Activated naive CD8-positive, alpha-beta T cell (primary cell): Measurements from ENCODE around the gene FOXS1.

ENCODE experiments used
- H3K27ac Mint-ChIP-seq: one replicate; pipeline ENCODE4 v1.8.0; 2021; ENCODE audit warnings: mixed read lengths
- H3K27me3 Mint-ChIP-seq: one replicate; pipeline ENCODE4 v1.8.0; 2021; ENCODE audit warnings: mixed read lengths
- H3K36me3 Mint-ChIP-seq: one replicate; pipeline ENCODE4 v1.8.0; 2021; ENCODE audit warnings: mixed read lengths
- H3K4me1 Mint-ChIP-seq: one replicate; pipeline ENCODE4 v1.8.0; 2021; ENCODE audit warnings: low read depth, mixed read lengths
- H3K4me3 Mint-ChIP-seq: one replicate; pipeline ENCODE4 v1.8.0; 2021; ENCODE audit warnings: mild to moderate bottlenecking, mixed read lengths
- H3K9me3 Mint-ChIP-seq: one replicate; pipeline ENCODE4 v1.8.0; 2021; ENCODE audit warnings: low read depth, mixed read lengths

FOXS1 gene

DNA sequence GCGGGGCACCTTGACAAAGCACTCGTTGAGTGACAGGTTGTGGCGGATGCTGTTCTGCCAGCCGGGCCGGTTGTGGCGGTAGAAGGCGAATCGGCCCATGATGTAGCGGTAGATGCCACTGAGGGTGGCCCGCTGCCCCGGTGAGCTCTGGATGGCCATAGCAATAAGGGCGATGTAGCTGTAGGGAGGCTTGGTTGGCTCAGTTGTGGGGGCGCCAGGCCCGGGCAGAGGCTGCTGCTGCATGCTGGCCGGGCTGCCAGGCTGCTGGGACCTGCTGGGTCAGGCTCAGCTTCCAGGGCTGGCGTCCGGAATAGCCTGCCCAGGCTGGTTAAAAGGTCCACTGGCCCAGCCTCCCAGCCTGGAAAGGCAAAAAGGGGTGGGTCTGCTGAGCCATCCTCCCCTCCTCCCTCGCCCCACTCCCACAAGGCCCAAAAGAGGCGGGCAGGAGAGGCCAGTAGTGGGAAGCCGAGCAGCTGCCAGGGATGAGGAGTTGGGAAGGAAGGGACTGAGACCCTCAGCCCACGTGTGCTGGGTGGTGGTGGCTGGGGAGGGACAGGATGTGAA is at the start of gene FOXS1:
Gene FOXS1 (minus strand): TSS at position 305 of the 564 bp plus-strand sequence. CDS start 62 bp downstream, at position 243.
- H3K4me1 Mint-ChIP-seq = no peaks in the 10 kb centered on the region
- no peak within 1 kb of the TSS for H3K4me3 Mint-ChIP-seq
- H3K27me3 Mint-ChIP-seq = no peaks in the 10 kb centered on the region
- no peak within 1 kb of the TSS for H3K27ac Mint-ChIP-seq
- no peaks in the 10 kb centered on the region for H3K36me3 Mint-ChIP-seq
- H3K9me3 Mint-ChIP-seq = no peaks in the 10 kb centered on the region

DNA sequence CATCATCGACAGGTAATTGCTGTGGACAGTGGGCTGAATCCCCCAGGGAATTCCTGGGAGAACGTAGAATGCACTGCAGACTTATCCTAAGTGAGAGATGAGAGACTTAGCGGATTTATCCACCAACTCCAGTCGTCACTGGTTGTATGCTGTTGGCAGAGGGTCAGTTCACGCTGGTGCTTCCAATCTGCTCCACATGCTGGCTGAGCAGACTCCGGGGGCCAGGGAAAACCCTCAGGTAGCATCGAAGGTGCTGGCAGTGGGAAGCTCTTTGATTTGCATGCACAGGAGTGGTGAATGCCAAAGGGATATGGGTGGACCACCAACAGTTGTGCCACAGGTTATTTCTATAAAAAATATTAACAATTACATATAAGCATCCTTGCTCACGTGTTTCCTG is 45.2 kb upstream of the FOXS1 start:
- Mint-ChIP-seq H3K27me3 (peaks cover 5% of the 10 kb centered on the region), H3K27ac (no peak overlapping the region), H3K9me3 (no peaks in the 10 kb centered on the region), H3K36me3 (no peaks in the 10 kb centered on the region), H3K4me1 (no peaks in the 10 kb centered on the region), H3K4me3 (no peak overlapping the region)

DNA sequence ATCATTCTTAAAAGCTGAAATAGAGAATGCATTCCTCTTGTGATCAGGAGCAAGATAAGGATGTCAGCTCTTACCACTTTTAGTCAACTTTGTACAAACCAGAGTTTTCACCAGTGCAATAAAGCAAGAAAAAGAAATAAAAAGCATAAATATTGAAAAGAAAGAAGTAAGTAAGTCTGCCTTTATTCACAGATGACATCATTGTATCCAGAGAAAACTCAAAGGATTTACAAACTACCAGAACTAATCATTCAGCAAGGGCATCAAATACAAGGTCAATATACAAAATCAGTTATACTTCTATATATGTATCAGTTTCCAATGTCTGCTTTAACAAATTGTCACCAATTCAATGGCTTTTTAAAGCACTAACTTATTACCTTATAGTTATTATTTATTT is 38.4 kb upstream of the FOXS1 start:
- no peak overlapping the region for H3K27ac Mint-ChIP-seq
- H3K27me3 Mint-ChIP-seq = peaks cover 5% of the 10 kb centered on the region
- H3K4me1 Mint-ChIP-seq = peaks cover 9% of the 10 kb centered on the region
- H3K4me3 Mint-ChIP-seq = no peak overlapping the region
- H3K9me3 Mint-ChIP-seq = no peaks in the 10 kb centered on the region
- H3K36me3 Mint-ChIP-seq = no peaks in the 10 kb centered on the region

DNA sequence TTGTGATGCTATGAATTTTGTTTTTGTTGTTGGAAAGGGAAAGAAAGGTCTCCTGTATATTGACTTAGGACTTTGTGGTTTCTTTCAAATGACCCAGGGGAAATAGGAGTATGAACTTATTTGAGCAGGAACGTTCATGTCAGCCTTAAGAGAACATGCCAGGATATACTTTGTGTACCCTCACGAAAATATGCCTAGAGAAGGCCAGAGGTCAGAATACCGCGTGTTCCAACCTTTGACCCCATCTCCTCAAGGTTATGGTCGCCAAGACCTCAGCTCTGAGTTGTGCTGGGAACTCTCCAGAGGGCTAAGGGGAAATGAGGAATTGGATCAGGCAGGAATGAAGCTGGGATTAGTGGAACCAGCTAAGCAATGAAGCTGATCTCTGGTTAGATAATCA is 36.5 kb upstream of the FOXS1 start:
- Mint-ChIP-seq H3K4me3 (no peak overlapping the region), H3K4me1 (peaks cover 9% of the 10 kb centered on the region), H3K36me3 (no peaks in the 10 kb centered on the region), H3K9me3 (no peaks in the 10 kb centered on the region), H3K27me3 (peaks cover 5% of the 10 kb centered on the region), H3K27ac (no peak overlapping the region)

- no peaks in the 10 kb centered on the region for H3K36me3 Mint-ChIP-seq
- peaks cover 9% of the 10 kb centered on the region for H3K4me1 Mint-ChIP-seq
- H3K27me3 Mint-ChIP-seq = peaks cover 1% of the 10 kb centered on the region
- H3K4me3 Mint-ChIP-seq = peak overlapping the region; percentile 94
- no peaks in the 10 kb centered on the region for H3K9me3 Mint-ChIP-seq
- H3K27ac Mint-ChIP-seq = peak overlapping the region; percentile 79
These were observed 34.0 kb upstream of the FOXS1 start for GRCh38 chr20:31879143-31879987.

DNA sequence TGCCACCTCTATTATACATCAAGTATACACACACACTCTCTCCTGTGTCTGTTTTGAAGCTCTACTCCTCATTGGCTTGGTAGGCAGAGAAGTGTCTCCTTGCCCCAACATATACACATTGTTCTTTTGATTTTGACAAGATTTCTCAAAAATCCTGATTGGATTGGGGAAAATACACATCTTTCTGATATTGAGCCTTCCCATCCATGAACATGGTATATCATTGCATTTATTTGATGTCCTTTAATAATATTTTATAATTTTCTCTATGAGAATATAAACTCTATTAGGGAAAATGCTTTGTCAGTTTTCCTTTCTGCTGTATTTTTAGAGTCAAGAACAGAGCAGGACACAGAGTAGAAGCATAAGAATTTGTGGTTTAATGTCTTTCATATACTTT is 32.3 kb upstream of the FOXS1 start:
- Mint-ChIP-seq H3K27me3 (peaks cover 2% of the 10 kb centered on the region), H3K27ac (no peak overlapping the region), H3K4me3 (no peak overlapping the region), H3K9me3 (no peaks in the 10 kb centered on the region), H3K36me3 (no peaks in the 10 kb centered on the region), H3K4me1 (peaks cover 9% of the 10 kb centered on the region)

- no peaks in the 10 kb centered on the region for H3K9me3 Mint-ChIP-seq
- H3K27ac Mint-ChIP-seq = no peak overlapping the region
- H3K4me3 Mint-ChIP-seq = no peak overlapping the region
- H3K27me3 Mint-ChIP-seq = peaks cover 8% of the 10 kb centered on the region
- peaks cover 9% of the 10 kb centered on the region for H3K4me1 Mint-ChIP-seq
- H3K36me3 Mint-ChIP-seq = no peaks in the 10 kb centered on the region
These were observed 30.3 kb upstream of the FOXS1 start for GRCh38 chr20:31875671-31876070.

- Mint-ChIP-seq H3K27ac (no peak overlapping the region), H3K36me3 (peaks cover 2% of the 10 kb centered on the region), H3K9me3 (no peaks in the 10 kb centered on the region), H3K4me1 (peaks cover 8% of the 10 kb centered on the region), H3K27me3 (peaks cover 13% of the 10 kb centered on the region), H3K4me3 (no peak overlapping the region)
These were observed 27.0 kb upstream of the FOXS1 start for GRCh38 chr20:31872406-31872805.

DNA sequence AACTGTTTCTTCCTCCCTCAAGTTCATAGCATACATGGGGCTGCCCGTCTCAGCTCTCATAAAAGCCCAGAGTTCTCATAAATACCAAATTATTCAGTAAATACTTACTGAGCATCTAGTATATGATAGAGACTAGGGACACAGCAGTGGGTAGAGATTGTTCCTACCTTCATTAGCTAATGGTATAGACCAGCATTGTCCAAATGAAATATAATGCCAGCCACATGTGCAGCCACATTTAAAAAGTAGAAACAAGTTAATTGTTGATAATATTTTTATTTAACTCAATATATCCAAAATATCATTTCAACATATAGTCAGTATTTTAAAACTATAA is 26.2 kb upstream of the FOXS1 start:
- Mint-ChIP-seq H3K4me3 (no peak overlapping the region), H3K36me3 (peaks cover 2% of the 10 kb centered on the region), H3K9me3 (no peaks in the 10 kb centered on the region), H3K27ac (no peak overlapping the region), H3K4me1 (peaks cover 8% of the 10 kb centered on the region), H3K27me3 (peaks cover 14% of the 10 kb centered on the region)

DNA sequence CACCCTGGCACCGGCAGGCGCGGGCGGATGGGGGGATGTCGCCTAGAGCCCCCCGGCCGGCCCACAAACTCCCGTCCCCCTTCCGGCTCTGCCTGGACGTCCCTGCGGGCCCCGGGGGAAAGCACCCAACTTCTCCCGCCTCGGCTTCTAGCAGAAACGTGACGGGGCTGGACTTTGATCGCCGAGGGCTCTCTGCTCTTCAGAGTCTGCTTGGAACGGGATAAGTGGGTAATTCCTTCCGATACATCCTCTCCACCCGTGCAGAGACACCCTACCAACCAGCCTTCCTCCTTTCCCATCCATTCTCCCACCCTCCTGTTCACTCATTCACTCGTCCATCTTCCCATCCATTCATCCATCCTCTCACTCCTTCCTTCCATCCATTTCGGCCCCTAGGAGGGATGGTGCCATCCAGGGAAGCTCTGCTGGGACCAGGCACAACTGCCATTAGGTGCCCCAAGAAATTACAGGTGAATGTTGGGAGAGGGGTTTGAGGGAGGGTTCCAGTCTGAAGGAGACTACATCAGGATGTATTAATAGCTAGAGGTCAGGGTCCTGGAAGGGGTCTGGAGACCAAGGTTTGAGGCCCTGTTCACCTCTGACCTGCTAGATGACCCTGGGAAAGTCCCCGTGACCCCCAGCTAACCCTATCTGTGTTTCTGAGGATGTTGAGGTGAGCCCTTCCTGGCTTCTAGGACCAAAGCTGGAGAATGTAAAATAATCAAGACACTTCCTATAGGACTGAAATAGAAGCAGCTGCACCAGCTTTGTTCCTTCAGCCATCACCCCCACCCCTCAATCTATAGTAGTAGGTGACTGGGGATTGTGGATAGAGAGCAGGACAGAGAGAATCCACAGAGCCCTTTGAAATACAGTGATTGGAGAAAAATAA is 25.6 kb upstream of the FOXS1 start:
- H3K4me1 Mint-ChIP-seq = peaks cover 8% of the 10 kb centered on the region
- H3K36me3 Mint-ChIP-seq = peaks cover 2% of the 10 kb centered on the region
- no peak overlapping the region for H3K27ac Mint-ChIP-seq
- no peaks in the 10 kb centered on the region for H3K9me3 Mint-ChIP-seq
- peak overlapping the region; percentile 90 for H3K4me3 Mint-ChIP-seq
- peaks cover 14% of the 10 kb centered on the region for H3K27me3 Mint-ChIP-seq

GRCh38 chr20:31869942-31870725 is 24.7 kb upstream of the FOXS1 start, which contains the start of the genes DUSP15 and TTLL9:
Gene DUSP15 (minus strand): TSS chr20:31870527. CDS start chr20:31870337, 190 bp downstream.
Gene TTLL9 (plus strand): TSS chr20:31870634. CDS start chr20:31871127, 493 bp downstream.
- peaks cover 2% of the 10 kb centered on the region for H3K36me3 Mint-ChIP-seq
- H3K27me3 Mint-ChIP-seq = peaks cover 14% of the 10 kb centered on the region
- H3K27ac Mint-ChIP-seq = peak within 1 kb of the TSS; percentile 19
- peak within 1 kb of the TSS; percentile 90 for H3K4me3 Mint-ChIP-seq
- peaks cover 8% of the 10 kb centered on the region for H3K4me1 Mint-ChIP-seq
- H3K9me3 Mint-ChIP-seq = no peaks in the 10 kb centered on the region

GRCh38 chr20:31869673-31869941 is 24.2 kb upstream of the FOXS1 start:
- peak overlapping the region; percentile 90 for H3K4me3 Mint-ChIP-seq
- H3K9me3 Mint-ChIP-seq = no peaks in the 10 kb centered on the region
- peaks cover 14% of the 10 kb centered on the region for H3K27me3 Mint-ChIP-seq
- H3K4me1 Mint-ChIP-seq = peaks cover 8% of the 10 kb centered on the region
- H3K27ac Mint-ChIP-seq = peak overlapping the region; percentile 19
- H3K36me3 Mint-ChIP-seq = peaks cover 2% of the 10 kb centered on the region

DNA sequence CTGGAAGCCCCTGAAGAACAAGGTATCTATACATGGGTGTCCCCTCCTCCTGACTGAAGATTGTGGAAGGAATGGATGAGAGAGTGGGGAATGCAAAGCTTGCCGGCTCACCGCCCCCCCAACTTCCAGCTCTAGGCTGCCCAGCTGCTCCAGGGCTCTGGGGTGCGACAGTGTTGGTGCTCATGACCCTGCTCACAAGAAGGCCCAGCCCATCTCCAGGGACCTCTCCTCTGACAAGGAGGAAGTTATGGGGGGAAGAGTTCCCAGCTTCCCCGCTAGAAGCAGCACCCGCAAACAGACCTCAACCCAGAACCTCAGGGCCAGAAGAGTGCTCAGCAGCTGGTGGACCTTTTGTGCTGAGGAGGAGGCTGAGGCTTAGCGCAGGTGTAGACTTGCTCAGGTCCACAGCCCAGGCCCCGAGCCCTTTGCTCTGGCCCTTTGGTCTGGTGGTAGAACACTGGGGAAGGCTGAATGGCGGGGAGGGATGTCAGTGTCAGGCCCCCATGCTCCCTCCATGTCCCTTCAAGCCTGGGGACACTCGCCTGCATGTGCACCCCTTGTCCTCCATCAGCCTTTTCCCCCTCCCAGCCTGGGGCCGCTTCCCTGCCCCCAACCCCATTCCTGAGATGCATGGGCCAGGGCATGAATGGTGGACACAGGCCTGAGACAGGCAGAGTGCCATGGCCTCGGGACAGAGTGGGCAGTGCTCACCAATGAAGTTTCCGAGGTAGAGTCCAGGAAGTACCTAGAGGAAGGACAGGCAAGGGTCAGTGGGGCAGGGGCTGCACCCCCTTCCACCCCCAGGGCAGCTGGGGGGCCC is 23.7 kb upstream of the FOXS1 start:
- Mint-ChIP-seq H3K27me3 (peaks cover 13% of the 10 kb centered on the region), H3K36me3 (peaks cover 2% of the 10 kb centered on the region), H3K9me3 (no peaks in the 10 kb centered on the region), H3K27ac (no peak overlapping the region), H3K4me3 (peak overlapping the region; percentile 90), H3K4me1 (peaks cover 8% of the 10 kb centered on the region)

DNA sequence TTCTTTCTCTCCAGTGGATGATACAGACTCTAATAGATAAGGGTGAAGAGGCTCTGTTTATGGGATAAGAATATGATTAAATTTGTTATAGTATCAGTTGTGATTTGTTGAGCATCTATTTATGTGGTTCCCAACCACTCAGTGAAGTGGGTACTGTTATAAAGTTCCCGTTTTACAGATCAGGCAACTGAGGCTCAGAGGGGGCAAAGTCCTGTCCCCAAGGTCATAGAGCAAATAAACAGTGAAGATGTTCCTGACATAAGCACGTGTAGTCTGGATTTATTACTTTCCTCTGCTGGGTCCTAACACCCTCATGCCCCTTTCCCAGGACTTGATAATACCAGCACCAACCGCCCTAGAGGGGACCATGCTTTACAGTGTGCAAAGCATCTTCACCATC is 20.8 kb upstream of the FOXS1 start:
- Mint-ChIP-seq H3K4me1 (peaks cover 12% of the 10 kb centered on the region), H3K27ac (no peak overlapping the region), H3K4me3 (no peak overlapping the region), H3K27me3 (peaks cover 10% of the 10 kb centered on the region), H3K9me3 (no peaks in the 10 kb centered on the region), H3K36me3 (peaks cover 2% of the 10 kb centered on the region)
